SK-N-SH treated with all-trans-retinoic acid at 6 μM for 48 hours (cell line): ENCODE measurements around the gene MXRA8.
A peak's percentile ranks its signal among the peaks of the same experiment; 100 is the strongest.
"Not testable (repeated sequence)": the region's sequence is repeated elsewhere in the genome, so short reads cannot be mapped to it uniquely, and the experiment has no call there.

ENCODE experiments used
- ATAC-seq: fragments of 200-7000 bp; cut with Tn5 transposase; 3 replicates; pipeline ENCODE4 v1.9.1; 2020; ENCODE audit warnings: mild to moderate bottlenecking, moderate library complexity
- ARNTL ChIP-seq: fragments of 450-650 bp; formaldehyde crosslinking; IDR thresholded peaks from 2 replicates; pipeline ENCODE4 v1.5.0; 2020; ENCODE audit warnings: low read depth, mild to moderate bottlenecking, moderate library complexity, borderline replicate concordance
- BACH2 ChIP-seq: fragments of 250-450 bp; sonication (Bioruptor Pico); IDR thresholded peaks from 2 replicates; pipeline ENCODE4 v1.9.0; 2021; ENCODE audit warnings: mild to moderate bottlenecking, borderline replicate concordance
- CREB5 ChIP-seq: fragments of 250-450 bp; sonication (Bioruptor Pico); IDR thresholded peaks from 2 replicates; pipeline ENCODE4 v1.5.1; 2020; ENCODE audit warnings: low read depth, mild to moderate bottlenecking, moderate library complexity
- CSDC2 ChIP-seq: fragments of 250-450 bp; sonication (Bioruptor Pico); IDR thresholded peaks from 2 replicates; pipeline ENCODE4 v1.5.0; 2020; ENCODE audit warnings: mild to moderate bottlenecking, moderate library complexity
- ESRRG ChIP-seq: fragments of 250-450 bp; sonication (Bioruptor Pico); IDR thresholded peaks from 2 replicates; pipeline ENCODE4 v1.6.1; 2021; ENCODE audit warnings: mild to moderate bottlenecking
- ISL1 ChIP-seq: fragments of 250-450 bp; sonication (Bioruptor Pico); IDR thresholded peaks from 2 replicates; pipeline ENCODE4 v2.1.2; 2022; ENCODE audit warnings: mild to moderate bottlenecking, moderate library complexity
- OSR1 ChIP-seq: fragments of 250-450 bp; sonication (Bioruptor Pico); IDR thresholded peaks from 2 replicates; pipeline ENCODE4 v1.8.0; 2022; ENCODE audit warnings: moderate library complexity, mild to moderate bottlenecking, inconsistent platforms
- PATZ1 ChIP-seq: fragments of 250-450 bp; sonication (Bioruptor Pico); IDR thresholded peaks from 2 replicates; pipeline ENCODE4 v1.8.0; 2020; ENCODE audit warnings: mild to moderate bottlenecking, moderate library complexity, borderline replicate concordance
- POU6F1 ChIP-seq: fragments of 250-450 bp; sonication (Bioruptor Pico); IDR thresholded peaks from 2 replicates; pipeline ENCODE4 v1.8.0; 2021; ENCODE audit warnings: low read depth, mild to moderate bottlenecking, moderate library complexity, borderline replicate concordance
- PPARA ChIP-seq: fragments of 250-450 bp; sonication (Bioruptor Pico); IDR thresholded peaks from 2 replicates; pipeline ENCODE4 v1.5.0; 2020; ENCODE audit warnings: mild to moderate bottlenecking, borderline replicate concordance
- RARB ChIP-seq: fragments of 250-450 bp; sonication (Bioruptor Pico); IDR thresholded peaks from 2 replicates; pipeline ENCODE4 v1.8.0; 2021; ENCODE audit warnings: mild to moderate bottlenecking, moderate library complexity
- SNAI2 ChIP-seq: fragments of 250-450 bp; sonication (Bioruptor Pico); IDR thresholded peaks from 2 replicates; pipeline ENCODE4 v1.5.0; 2020; ENCODE audit warnings: mild to moderate bottlenecking, moderate library complexity
- TCF4 ChIP-seq: fragments of 250-450 bp; sonication (Bioruptor Pico); IDR thresholded peaks from 2 replicates; pipeline ENCODE4 v1.8.0; 2021; ENCODE audit warnings: mild to moderate bottlenecking, moderate library complexity, borderline replicate concordance
- TOX ChIP-seq: fragments of 250-450 bp; sonication (Bioruptor Pico); IDR thresholded peaks from 2 replicates; pipeline ENCODE4 v1.8.0; 2021; ENCODE audit warnings: mild to moderate bottlenecking, moderate library complexity, borderline replicate concordance
- TSHZ2 ChIP-seq: fragments of 250-450 bp; sonication (Bioruptor Pico); IDR thresholded peaks from 2 replicates; pipeline ENCODE4 v1.5.0; 2020; ENCODE audit warnings: mild to moderate bottlenecking, moderate library complexity
- ZC3H10 ChIP-seq: fragments of 250-450 bp; sonication (Bioruptor Pico); IDR thresholded peaks from 2 replicates; pipeline ENCODE4 v1.5.1; 2021; ENCODE audit warnings: mild to moderate bottlenecking, moderate library complexity
- ZFP3 ChIP-seq: fragments of 250-450 bp; sonication (Bioruptor Pico); IDR thresholded peaks from 2 replicates; pipeline ENCODE4 v1.5.0; 2020; ENCODE audit warnings: mild to moderate bottlenecking, moderate library complexity
- ZFP30 ChIP-seq: fragments of 450-650 bp; formaldehyde crosslinking; IDR thresholded peaks from 2 replicates; pipeline ENCODE4 v1.5.0; 2022; ENCODE audit warnings: mild to moderate bottlenecking, moderate library complexity
- ZNF565 ChIP-seq: fragments of 450-650 bp; formaldehyde crosslinking; conservative IDR thresholded peaks from 2 replicates; pipeline ENCODE4 v1.5.0; 2020; ENCODE audit warnings: low read depth, mild to moderate bottlenecking, moderate library complexity
- ZNF70 ChIP-seq: fragments of 450-650 bp; formaldehyde crosslinking; IDR thresholded peaks from 2 replicates; pipeline ENCODE4 v1.5.0; 2020; ENCODE audit warnings: mild to moderate bottlenecking, moderate library complexity
- ZNF8 ChIP-seq: fragments of 450-650 bp; formaldehyde crosslinking; IDR thresholded peaks from 2 replicates; pipeline ENCODE4 v1.5.0; 2020; ENCODE audit warnings: mild to moderate bottlenecking, moderate library complexity

The MXRA8 gene

GRCh38 chr1:1371746-1372711 lies 13.7 kb upstream of the MXRA8 start:
- ATAC-seq: peak; percentile 55
- TF ChIP-seq ZC3H10 (no peak), ZNF565 (CRISPR knock-in tag) (no peak), TSHZ2 (CRISPR knock-in tag) (no peak), PPARA (CRISPR knock-in tag) (no peak)
- TF ChIP-seq, all 23 proteins: peak for 0

GRCh38 chr1:1371364-1371745 lies 13.0 kb upstream of the MXRA8 start:
- ATAC-seq: no peak
- no peak for TF ChIP-seq PATZ1 (CRISPR knock-in tag)
- TF ChIP-seq ZNF70 (CRISPR knock-in tag): no peak
- no peak for TF ChIP-seq ZC3H10

- TF ChIP-seq CREB5 (CRISPR knock-in tag) (no peak), TSHZ2 (CRISPR knock-in tag) (no peak), ZFP30 (CRISPR knock-in tag) (no peak), BACH2 (CRISPR knock-in tag) (no peak), ARNTL (CRISPR knock-in tag) (no peak), SNAI2 (CRISPR knock-in tag) (no peak), ZNF8 (CRISPR knock-in tag) (no peak), RARB (no peak), OSR1 (no peak), ESRRG (CRISPR knock-in tag) (no peak), PATZ1 (CRISPR knock-in tag) (no peak), ZC3H10 (no peak), ZNF70 (CRISPR knock-in tag) (no peak), TCF4 (CRISPR knock-in tag) (no peak), ISL1 (CRISPR knock-in tag) (no peak), POU6F1 (no peak), TOX (CRISPR knock-in tag) (no peak), CSDC2 (CRISPR knock-in tag) (no peak), ZFP3 (CRISPR knock-in tag) (no peak)
- ATAC-seq: no peak
Observed at GRCh38 chr1:1370771-1371300, 12.5 kb upstream of the MXRA8 start.

- ATAC-seq: not testable (repeated sequence)
Observed at GRCh38 chr1:1370094-1370493, 11.7 kb upstream of the MXRA8 start.
